ENCODE data around the gene TOM1.

- TF ChIP-seq POLR2A (IDR thresholded peaks at IDR 0.05): no peak
- TF ChIP-seq POLR2AphosphoS5 (IDR thresholded peaks at IDR 0.05): no peak
- TF ChIP-seq EP300 (IDR thresholded peaks at IDR 0.05): no peak
- TF ChIP-seq CTCF (IDR thresholded peaks at IDR 0.05): no peak
These were observed 41.6 kb downstream of the TOM1 start for GRCh38 chr22:35341090-35341874.

Data from upper lobe of left lung (tissue), 4 donors.